HG03378 (cell line): ENCODE measurements around the gene MDM1.
A peak's percentile ranks its signal among the peaks of the same experiment; 100 is the strongest.

Experiments
- ATAC-seq: cut with Tn5 transposase; IDR thresholded peaks from one replicate; pipeline ENCODE4 v1.9.1; 2021; ENCODE audit warnings: mild to moderate bottlenecking, moderate library complexity; ENCODE audit not compliant: unreplicated experiment

MDM1 gene, protein sequence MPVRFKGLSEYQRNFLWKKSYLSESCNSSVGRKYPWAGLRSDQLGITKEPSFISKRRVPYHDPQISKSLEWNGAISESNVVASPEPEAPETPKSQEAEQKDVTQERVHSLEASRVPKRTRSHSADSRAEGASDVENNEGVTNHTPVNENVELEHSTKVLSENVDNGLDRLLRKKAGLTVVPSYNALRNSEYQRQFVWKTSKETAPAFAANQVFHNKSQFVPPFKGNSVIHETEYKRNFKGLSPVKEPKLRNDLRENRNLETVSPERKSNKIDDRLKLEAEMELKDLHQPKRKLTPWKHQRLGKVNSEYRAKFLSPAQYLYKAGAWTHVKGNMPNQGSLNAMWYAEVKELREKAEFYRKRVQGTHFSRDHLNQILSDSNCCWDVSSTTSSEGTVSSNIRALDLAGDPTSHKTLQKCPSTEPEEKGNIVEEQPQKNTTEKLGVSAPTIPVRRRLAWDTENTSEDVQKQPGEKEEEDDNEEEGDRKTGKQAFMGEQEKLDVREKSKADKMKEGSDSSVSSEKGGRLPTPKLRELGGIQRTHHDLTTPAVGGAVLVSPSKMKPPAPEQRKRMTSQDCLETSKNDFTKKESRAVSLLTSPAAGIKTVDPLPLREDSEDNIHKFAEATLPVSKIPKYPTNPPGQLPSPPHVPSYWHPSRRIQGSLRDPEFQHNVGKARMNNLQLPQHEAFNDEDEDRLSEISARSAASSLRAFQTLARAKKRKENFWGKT

DNA sequence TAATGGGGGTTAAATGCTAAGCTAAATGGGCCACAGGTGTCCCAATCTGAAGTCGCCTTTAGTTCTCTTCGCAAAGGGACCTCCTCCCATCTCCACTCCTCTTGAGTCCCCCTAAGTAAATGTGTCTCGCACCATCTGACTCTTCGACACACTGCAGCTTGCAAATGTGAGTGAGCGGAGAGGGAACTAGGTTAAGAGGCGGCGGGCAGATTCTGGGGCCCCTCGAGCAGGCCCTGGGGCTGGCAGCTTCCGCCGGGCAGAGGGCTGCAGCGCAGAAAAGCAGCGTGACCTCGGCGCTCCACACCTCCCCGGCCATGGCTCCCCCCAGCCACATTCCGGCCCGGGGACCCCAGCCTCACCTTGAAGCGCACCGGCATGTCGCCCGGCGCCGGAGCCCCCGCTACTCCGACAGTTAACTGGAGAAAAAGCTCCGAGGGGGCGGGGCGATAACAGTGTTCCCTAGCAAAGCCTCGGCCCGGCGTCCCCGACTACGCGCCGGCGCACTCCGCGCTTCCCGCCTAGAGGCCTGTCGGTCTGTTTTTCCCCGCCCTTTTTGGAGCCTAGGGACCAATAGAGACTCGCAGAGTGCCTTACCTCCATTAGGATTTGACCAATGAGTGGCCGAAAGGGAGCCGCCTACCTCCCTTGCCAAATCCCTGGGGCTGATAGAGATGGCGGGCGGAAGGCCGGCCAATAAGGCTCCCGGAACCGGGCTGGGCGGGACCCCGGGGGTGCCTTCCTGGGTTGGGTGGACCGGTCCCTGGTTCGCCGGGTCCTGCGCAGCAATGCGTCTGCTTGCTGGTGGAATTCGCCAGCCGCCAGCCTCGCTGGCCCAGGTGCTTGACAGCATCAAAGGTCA is at the start of gene MDM1:
MDM1 (minus strand) TSS at position 494 of the 859 bp plus-strand sequence; CDS start at position 377, 117 bp downstream.
- peak; percentile 99 for ATAC-seq

DNA sequence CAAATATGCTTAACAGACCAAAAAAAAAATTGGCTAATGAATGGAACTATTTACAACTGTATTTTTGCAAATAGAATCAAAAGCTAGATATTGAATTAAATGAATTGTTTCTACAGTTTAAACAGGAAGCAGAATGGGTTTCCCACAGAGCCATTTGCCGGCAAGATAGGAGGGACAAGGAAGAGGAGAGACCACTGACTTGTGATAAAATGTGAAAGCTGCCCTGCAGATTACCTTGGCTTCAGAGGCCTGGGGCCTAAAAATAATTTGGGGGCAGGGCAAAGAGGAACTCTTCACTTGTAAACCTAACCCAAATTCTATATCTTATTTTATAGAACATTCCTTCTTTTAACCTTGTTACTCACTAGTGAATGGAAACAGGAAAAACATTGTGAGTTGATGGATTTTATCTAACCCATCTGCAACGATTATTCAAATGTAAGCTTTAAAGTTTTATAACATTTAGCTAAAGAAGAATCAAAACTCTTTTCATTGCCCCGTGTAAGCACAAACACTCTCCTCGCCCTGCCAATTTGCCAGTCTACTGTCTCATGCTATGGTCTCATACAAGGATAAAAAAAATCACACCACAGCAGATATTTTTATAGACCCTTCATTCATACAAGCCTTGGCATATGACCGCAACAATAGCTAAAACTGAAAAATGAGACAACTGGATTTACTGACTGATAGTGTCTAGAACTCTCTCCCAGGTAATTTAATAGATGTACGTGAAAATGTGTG is 49.5 kb upstream of the MDM1 start:
- ATAC-seq: no peak

DNA sequence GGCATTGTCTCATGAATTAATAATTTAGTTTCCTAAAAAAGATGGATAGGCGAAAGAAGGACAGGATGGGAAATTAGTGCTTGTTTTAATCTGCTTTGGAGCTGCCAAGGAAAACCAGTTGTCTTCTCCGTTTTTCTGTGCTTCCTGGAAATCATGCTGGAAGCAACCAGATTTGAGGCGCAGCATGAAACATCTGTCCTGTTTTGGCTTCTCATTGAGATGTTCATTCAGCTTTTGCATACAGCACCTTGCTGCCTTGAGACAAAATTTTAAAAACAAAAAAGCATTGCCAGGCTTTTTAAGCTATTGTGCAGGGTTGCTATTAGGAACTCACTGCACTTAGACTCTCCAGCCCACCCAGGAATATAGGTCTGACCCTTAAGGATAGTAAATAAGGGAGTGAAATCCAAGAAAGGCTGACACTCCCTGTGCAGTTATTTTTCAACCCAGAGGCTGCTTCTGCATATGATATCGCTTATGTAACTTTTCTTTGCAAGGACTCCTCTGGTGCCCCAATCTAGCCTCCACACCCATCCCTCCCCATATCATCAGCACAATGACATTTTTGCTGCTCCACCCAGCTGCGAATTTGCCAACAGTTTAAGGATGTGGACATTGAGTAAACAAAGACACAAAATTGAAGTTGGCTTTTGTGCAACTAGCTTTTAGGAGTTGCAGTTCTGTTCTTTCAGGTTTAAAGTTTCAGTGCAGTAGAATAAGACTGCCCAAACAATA is 46.9 kb upstream of the MDM1 start:
- no peak for ATAC-seq

DNA sequence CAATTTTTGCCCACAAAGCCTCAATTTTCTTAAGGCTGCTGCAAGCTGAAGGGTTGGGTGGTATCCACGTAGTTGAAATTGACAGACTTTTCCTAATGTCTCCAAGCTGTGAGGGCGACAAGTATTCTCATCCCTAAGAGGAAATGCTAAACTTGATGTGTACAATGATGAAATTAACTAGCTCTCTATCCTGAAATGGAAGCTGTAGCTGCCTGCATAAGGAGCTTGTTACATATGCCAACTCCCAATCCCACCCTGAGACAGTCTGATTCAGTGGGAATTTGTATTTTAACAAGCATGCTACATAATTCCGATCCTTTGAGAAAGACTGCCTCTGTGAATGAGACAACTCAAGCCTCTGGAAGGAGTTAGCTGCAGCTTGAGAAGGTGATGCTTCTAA is 45.7 kb upstream of the MDM1 start:
- ATAC-seq: no peak

DNA sequence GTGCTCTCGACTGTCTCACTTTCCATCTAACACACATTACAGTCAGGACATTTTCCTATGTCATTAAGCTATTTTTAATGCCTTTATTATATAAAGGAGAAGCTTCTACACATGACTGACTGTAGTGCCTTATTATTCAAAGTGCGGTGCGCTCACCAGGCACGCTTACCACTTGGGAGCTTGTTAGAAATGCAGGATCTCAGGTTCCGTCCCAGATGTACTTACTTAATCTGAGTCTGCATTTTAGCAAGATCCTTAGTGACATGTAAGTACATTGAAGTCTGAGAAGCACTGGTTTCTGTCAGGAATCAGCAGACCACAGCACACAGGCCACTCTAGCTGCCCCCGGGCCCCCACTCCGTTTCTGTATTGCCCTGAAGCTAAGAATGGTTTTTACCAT is 44.7 kb upstream of the MDM1 start:
- ATAC-seq: no peak

- ATAC-seq: no peak
Observed at GRCh38 chr12:68375756-68376695, 43.9 kb upstream of the MDM1 start.

GRCh38 chr12:68374307-68374982 is 42.3 kb upstream of the MDM1 start:
- peak; percentile 97 for ATAC-seq

GRCh38 chr12:68370667-68371066 is 38.5 kb upstream of the MDM1 start:
- no peak for ATAC-seq

DNA sequence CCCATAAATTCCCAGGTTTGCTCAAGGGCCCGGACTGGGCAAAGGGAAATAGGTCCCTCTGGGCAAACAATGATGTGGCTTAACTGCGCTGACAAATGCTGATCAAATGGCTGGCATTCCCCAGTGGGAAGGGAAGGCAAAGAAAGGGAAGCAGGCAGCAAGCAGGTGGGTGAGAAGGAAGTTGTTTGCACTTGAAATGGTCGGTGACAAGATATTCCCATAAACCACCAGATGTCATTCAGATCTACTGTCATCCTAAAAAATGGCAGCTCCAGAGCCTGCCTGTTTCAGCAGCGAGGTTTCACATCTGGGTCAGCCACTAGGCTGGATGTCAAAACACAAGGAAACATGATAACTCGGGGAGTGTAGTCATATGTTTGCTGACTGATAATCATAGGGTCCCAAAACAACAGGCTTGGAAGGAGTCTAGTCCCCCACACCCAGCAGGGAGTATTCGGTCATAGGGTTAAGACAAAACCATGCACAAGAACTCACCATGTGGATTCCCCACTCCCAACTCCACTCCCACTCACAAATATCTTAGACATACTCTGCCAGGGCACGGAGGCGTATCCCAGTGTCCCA is 37.9 kb upstream of the MDM1 start:
- no peak for ATAC-seq

- no peak for ATAC-seq
Observed at GRCh38 chr12:68368327-68368726, 36.2 kb upstream of the MDM1 start.

GRCh38 chr12:68367903-68368302 is 35.7 kb upstream of the MDM1 start:
- ATAC-seq: no peak

DNA sequence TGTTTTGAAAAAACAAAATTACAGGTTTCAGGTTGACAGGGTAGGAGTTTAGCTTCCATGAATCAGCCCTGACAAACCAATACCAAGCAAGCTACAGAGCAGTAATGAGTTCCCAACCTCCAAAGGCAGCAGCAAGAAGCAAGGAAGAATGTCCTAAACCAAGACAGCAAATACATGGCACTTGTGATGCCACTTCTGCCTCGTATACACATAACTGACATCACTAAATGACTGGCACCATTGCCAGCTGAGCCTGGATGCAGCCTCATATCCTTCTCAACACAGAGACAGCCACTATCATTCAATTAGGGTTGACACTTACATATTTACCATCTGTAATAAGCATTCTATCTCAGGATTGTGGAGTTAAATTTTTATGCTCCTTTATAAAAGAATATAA is 35.0 kb upstream of the MDM1 start:
- no peak for ATAC-seq

DNA sequence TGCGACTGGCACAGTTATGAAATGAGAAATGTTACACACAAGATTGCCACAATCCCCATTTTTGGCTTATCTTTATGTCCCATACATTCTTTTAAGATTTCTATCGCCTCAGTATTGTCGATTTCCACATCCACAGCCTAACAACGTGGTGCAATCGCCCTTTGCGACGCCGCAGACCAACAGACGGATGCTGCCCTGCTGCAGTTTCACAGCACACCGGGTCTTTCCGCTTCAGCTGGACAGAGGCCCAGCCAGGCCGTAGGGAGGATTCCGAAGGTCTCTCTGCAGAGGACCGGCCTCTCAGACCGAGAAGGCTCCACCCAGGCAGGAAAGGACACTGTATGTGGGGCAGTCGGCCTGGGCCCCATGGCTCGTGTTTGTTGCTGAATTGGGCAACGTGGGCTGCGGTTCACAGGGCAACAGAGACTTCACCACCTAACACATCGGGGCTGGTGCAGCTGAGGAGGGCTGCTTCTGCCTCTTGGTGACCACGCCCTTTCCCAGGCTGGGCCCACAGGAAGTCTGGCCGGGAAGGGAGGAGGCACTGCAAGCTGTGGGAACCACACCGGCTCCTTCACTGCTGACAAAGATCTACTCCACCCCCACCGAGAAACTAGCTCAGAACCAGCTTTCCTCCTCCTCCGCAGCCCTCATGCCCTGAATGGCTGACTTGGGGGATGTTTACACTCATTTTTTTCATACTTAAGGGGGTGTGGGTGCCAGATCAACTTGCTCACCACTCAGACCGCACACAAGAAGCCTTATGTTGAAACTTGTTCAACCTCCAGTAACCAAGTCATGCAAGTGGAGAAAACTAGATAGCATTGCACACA is 32.9 kb upstream of the MDM1 start:
- ATAC-seq: peak; percentile 84

GRCh38 chr12:68364328-68364727 is 32.2 kb upstream of the MDM1 start:
- ATAC-seq: no peak

DNA sequence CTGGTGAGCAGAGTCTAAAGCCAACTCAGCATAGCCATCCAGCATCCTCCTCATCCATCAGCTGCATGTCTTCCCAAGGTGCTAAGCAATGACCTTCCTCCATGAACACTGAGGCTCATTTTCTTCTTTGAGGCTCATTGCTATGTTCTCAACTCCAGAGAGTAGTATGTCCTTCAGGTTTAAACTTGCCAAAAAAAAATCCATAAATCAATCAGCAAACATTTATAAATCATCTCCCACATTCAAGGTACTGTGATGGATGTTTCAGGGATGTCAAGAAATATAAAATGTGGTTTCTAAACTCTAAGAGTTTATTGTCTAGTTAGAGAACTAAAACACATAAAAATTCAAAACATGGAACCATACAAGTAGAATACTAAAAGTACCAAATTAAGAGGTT is 29.8 kb upstream of the MDM1 start:
- no peak for ATAC-seq

GRCh38 chr12:68359674-68360073 is 27.5 kb upstream of the MDM1 start:
- no peak for ATAC-seq
